ENCODE measurements around the gene CCR2.

CCR2 gene

DNA sequence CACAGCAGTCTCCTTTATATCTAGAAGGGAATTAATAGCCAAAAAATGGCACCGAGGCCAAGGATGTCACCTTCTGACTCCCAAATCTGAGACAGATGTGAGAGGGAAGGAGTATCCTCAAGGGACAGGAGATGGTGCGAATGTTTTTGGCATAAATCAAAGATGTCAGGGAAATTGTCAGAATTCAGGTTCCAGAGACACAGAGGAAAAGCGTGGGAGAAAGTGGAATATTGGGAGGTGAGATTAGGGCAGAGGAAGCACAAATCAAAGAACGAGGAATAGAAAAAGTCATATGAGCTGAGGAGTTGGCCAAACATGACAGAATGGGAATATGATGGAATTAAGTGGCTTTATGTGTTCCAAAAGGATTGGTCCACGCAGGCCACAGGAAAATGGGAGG is 46.9 kb downstream of the CCR2 start:
- TF ChIP-seq FOXM1 (IDR thresholded peaks at IDR 0.05; ENCODE audit: borderline replicate concordance, low read depth) (no peak), YY1 (IDR thresholded peaks at IDR 0.05; ENCODE audit: low read depth) (no peak), TAF1 (IDR thresholded peaks at IDR 0.05; ENCODE audit: low read depth) (no peak), CEBPB (IDR thresholded peaks at IDR 0.05) (no peak), NFIC (IDR thresholded peaks at IDR 0.05) (no peak), ZBTB7A (IDR thresholded peaks at IDR 0.05; ENCODE audit: low read depth) (no peak), RAD21 (IDR thresholded peaks at IDR 0.05; ENCODE audit: low read depth) (no peak), TCF12 (IDR thresholded peaks at IDR 0.05; ENCODE audit: low read depth) (no peak), TEAD4 (IDR thresholded peaks at IDR 0.05) (no peak), EGR1 (IDR thresholded peaks at IDR 0.05) (no peak)

DNA sequence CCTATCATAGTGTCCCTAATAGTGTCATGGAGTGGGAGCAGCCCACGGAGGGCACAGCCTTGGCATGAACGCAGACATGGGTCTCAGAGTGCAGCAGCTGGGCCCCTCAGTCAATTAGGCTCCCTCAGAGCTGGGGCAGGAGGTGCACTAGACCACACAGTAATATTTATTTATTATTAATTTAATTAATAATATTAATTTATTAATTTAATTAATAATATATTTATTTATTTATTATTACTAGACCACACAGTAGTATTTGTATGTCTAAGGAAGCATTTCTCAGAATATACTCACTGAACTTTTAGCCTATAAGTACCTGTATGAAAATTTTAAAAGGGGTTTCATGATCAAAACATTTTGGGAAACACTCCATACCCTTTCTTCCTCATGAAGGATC is 47.7 kb downstream of the CCR2 start:
- TF ChIP-seq, protein P1, sequence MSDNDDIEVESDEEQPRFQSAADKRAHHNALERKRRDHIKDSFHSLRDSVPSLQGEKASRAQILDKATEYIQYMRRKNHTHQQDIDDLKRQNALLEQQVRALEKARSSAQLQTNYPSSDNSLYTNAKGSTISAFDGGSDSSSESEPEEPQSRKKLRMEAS (IDR thresholded peaks at IDR 0.05) = no peak
- TF ChIP-seq ZBTB7A (IDR thresholded peaks at IDR 0.05; ENCODE audit: low read depth) = no peak
- no peak for TF ChIP-seq EP300 (IDR thresholded peaks at IDR 0.05; ENCODE audit: borderline replicate concordance)
- TF ChIP-seq TAF1 (IDR thresholded peaks at IDR 0.05; ENCODE audit: low read depth) = no peak
- no peak for TF ChIP-seq TEAD4 (IDR thresholded peaks at IDR 0.05)
- TF ChIP-seq CEBPB (IDR thresholded peaks at IDR 0.05) = no peak
- no peak for TF ChIP-seq YY1 (IDR thresholded peaks at IDR 0.05; ENCODE audit: low read depth)
- TF ChIP-seq CREB1 (IDR thresholded peaks at IDR 0.05; ENCODE audit: low read depth) = no peak
- no peak for TF ChIP-seq NFIC (IDR thresholded peaks at IDR 0.05)
- TF ChIP-seq, protein P2, sequence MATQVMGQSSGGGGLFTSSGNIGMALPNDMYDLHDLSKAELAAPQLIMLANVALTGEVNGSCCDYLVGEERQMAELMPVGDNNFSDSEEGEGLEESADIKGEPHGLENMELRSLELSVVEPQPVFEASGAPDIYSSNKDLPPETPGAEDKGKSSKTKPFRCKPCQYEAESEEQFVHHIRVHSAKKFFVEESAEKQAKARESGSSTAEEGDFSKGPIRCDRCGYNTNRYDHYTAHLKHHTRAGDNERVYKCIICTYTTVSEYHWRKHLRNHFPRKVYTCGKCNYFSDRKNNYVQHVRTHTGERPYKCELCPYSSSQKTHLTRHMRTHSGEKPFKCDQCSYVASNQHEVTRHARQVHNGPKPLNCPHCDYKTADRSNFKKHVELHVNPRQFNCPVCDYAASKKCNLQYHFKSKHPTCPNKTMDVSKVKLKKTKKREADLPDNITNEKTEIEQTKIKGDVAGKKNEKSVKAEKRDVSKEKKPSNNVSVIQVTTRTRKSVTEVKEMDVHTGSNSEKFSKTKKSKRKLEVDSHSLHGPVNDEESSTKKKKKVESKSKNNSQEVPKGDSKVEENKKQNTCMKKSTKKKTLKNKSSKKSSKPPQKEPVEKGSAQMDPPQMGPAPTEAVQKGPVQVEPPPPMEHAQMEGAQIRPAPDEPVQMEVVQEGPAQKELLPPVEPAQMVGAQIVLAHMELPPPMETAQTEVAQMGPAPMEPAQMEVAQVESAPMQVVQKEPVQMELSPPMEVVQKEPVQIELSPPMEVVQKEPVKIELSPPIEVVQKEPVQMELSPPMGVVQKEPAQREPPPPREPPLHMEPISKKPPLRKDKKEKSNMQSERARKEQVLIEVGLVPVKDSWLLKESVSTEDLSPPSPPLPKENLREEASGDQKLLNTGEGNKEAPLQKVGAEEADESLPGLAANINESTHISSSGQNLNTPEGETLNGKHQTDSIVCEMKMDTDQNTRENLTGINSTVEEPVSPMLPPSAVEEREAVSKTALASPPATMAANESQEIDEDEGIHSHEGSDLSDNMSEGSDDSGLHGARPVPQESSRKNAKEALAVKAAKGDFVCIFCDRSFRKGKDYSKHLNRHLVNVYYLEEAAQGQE (IDR thresholded peaks at IDR 0.05; ENCODE audit: low read depth) = no peak
- TF ChIP-seq EGR1 (IDR thresholded peaks at IDR 0.05) = no peak
- no peak for TF ChIP-seq RAD21 (IDR thresholded peaks at IDR 0.05; ENCODE audit: low read depth)
- TF ChIP-seq, protein P3, sequence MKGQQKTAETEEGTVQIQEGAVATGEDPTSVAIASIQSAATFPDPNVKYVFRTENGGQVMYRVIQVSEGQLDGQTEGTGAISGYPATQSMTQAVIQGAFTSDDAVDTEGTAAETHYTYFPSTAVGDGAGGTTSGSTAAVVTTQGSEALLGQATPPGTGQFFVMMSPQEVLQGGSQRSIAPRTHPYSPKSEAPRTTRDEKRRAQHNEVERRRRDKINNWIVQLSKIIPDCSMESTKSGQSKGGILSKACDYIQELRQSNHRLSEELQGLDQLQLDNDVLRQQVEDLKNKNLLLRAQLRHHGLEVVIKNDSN (IDR thresholded peaks at IDR 0.05) = no peak
- no peak for TF ChIP-seq TCF12 (IDR thresholded peaks at IDR 0.05; ENCODE audit: low read depth)
- no peak for TF ChIP-seq FOXM1 (IDR thresholded peaks at IDR 0.05; ENCODE audit: borderline replicate concordance, low read depth)

DNA sequence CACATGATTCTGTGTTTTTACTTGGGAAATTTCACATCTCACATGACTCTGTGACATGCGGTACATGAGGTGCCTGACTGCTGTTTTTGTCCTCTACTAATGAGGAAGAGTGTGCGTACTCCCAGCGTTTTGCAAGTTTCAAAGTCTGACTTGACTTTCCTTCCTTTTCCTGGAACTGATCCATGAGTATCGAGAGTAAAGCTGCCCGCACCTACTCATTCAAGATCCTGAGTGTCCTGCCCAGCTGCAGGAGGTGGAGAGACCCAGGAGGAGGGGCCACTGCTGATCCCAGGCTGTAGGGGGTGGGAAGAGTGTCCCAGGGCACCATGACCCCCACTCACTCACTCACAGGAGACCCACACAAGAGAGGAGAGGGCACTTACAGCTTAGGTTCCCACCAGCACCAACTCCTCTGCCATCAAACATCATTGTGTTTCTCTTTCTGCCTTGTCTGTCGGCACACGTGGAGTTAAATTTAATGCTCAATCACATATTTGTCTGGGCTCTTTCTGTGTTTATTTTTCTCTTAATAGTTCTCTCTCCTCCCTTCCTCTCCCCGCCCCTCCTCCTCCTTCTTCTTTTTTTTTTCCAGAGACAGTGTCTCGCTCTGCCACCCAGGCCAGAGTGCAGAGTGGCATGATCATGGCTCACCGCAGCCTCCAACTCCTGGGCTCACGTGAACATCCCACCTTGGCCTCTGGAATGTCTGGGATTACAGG is 51.5 kb downstream of the CCR2 start:
- TF ChIP-seq FOXM1 (IDR thresholded peaks at IDR 0.05; ENCODE audit: borderline replicate concordance, low read depth) (no peak), EGR1 (IDR thresholded peaks at IDR 0.05) (no peak), TCF12 (IDR thresholded peaks at IDR 0.05; ENCODE audit: low read depth) (no peak), EP300 (IDR thresholded peaks at IDR 0.05; ENCODE audit: borderline replicate concordance) (no peak), CREB1 (IDR thresholded peaks at IDR 0.05; ENCODE audit: low read depth) (no peak), YY1 (IDR thresholded peaks at IDR 0.05; ENCODE audit: low read depth) (no peak)
- TF ChIP-seq, protein P1 (IDR thresholded peaks at IDR 0.05) = no peak

DNA sequence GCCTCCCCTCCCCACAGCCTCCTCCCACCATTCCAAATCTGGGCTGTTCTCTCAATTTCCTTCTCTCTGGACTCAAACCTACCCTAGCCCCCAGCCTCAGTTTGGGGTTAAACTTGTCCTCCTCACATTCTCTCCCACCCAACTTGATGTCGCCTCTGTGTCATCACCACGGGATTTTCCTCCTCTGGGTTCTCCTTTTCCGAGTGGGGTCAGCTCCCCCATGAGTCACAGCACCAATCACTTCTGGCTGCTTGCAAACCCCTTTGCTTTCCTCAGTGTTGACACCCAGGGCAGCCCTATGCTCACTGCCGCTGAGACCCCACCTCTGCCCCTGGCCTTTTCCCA is 52.5 kb downstream of the CCR2 start:
- TF ChIP-seq, protein P3 (IDR thresholded peaks at IDR 0.05) = no peak
- no peak for TF ChIP-seq NFIC (IDR thresholded peaks at IDR 0.05)
- no peak for TF ChIP-seq TEAD4 (IDR thresholded peaks at IDR 0.05)
- TF ChIP-seq CEBPB (IDR thresholded peaks at IDR 0.05) = no peak
- TF ChIP-seq TCF12 (IDR thresholded peaks at IDR 0.05; ENCODE audit: low read depth) = no peak
- TF ChIP-seq FOXM1 (IDR thresholded peaks at IDR 0.05; ENCODE audit: borderline replicate concordance, low read depth) = no peak
- TF ChIP-seq ZBTB7A (IDR thresholded peaks at IDR 0.05; ENCODE audit: low read depth) = no peak
- TF ChIP-seq RAD21 (IDR thresholded peaks at IDR 0.05; ENCODE audit: low read depth) = no peak
- TF ChIP-seq YY1 (IDR thresholded peaks at IDR 0.05; ENCODE audit: low read depth) = no peak
- TF ChIP-seq EP300 (IDR thresholded peaks at IDR 0.05; ENCODE audit: borderline replicate concordance) = no peak
- TF ChIP-seq EGR1 (IDR thresholded peaks at IDR 0.05) = no peak
- no peak for TF ChIP-seq TAF1 (IDR thresholded peaks at IDR 0.05; ENCODE audit: low read depth)
- no peak for TF ChIP-seq CREB1 (IDR thresholded peaks at IDR 0.05; ENCODE audit: low read depth)
- TF ChIP-seq, protein P2 (IDR thresholded peaks at IDR 0.05; ENCODE audit: low read depth) = no peak
- TF ChIP-seq, protein P1 (IDR thresholded peaks at IDR 0.05) = no peak

DNA sequence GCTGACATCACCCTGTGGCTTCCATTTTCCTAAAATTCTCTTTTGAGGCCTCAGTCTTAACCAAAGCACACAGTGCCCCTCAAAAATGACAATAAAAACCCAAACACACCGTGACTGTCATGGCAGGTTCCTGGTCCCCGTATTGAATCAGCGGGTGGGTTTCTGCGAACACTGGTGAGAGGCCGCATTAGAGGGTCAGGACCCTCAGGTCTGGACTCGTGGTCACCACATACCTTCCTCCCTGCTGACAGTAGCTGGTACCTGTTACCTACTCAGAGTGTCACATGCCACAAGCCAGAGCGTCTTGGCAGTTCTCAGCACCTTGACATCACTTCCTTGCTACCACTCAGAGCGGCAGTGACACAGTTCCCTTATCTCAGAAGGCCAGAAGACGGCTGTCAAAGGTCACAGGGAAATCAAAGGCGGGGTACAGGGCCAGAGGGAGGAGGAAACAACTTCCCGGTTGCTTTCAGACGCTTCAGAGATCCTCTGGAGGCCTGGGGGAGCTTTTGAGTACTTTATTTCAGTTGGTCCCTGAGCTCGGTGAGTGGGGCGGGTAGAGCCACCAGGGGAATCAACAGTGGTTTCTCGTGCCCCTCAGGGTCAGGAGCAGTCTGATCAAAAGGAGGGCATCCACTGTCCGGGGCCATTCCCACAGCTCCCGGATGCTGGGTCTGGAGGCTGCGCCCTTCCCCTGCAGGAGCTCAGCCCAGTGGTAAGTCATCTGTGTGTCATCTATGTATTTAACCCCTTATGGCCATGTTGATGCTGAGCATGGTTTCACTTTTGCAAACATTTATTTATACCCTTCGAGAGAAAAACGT is 53.1 kb downstream of the CCR2 start, which contains the start of the genes CCR5AS and CCRL2:
Gene CCR5AS, minus strand, starts transcription at position 279 of the 824 bp plus-strand sequence.
Gene CCRL2, plus strand, starts transcription at position 472 of the 824 bp plus-strand sequence. CDS start 821 bp downstream, outside the sequence.
- TF ChIP-seq, protein P1 (IDR thresholded peaks at IDR 0.05) = no peak
- no peak for TF ChIP-seq TEAD4 (IDR thresholded peaks at IDR 0.05)
- TF ChIP-seq TAF1 (IDR thresholded peaks at IDR 0.05; ENCODE audit: low read depth) = no peak

Measured in Ishikawa (cell line).